Measurements from ENCODE around the gene SORBS1.

GRCh38 chr10:95597788-95598187 lies 36.6 kb upstream of the SORBS1 start:
- TF ChIP-seq CTCF (IDR thresholded peaks at IDR 0.05; ENCODE audit: poor library complexity) (no peak), EZH2 (IDR thresholded peaks at IDR 0.05; ENCODE audit: borderline replicate concordance) (no peak)

All from hepatocyte (in vitro differentiated cells).